ENCODE measurements around the gene NPPB.
A peak's percentile ranks its signal among the peaks of the same experiment; 100 is the strongest.
"Not testable (repeated sequence)": the region's sequence is repeated elsewhere in the genome, so short reads cannot be mapped to it uniquely, and the experiment has no call there.

Gene NPPB

DNA sequence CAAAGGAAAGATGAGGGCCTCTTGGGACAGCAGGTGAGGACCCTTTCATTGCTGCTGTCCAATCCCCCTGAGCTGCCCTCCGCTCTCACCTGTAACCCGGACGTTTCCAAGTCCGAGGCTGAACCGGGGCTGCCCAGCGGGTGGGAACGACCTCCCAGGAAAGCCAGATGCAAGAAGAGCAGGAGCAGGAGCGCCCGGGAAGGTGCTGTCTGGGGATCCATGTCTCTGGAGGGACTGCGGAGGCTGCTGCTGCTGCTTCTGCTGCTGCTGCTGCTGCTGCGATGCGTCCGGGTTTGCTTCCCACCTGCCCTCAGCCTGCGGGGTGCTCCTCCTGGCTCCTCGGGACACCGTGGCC is at the start of gene NPPB:
TSS of gene NPPB (minus strand) at position 333 of the 355 bp plus-strand sequence. CDS start at position 221, 112 bp downstream.
- no peak for DNase-seq

DNA sequence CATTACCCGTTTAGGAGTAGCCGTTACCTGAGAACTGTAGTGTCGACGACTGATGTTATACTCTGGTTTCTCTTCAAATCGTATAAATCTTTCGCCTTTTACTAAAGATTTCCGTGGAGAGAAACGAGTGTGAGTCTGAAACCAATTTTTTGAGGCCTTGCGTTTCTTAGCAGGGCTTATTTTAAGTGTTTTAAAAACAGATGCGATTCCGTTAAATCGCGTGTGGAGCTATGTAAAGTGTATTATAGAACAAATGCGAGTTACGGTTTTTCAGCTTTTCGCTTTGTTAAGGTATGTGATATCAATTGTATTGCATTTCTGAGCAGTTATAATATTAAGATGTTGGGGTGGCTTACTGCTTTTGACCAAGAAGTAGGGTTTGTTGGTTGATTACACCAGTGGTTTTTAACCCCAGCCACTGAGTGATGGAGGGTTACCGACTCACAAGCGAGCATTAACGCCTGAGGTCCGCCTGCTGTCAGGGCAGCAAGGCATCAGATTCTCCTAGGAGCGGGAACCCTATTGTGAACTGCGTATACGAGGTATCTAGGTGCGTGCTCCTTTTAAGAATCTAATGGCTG is 49.4 kb upstream of the NPPB start:
- peak; percentile 86 to 91 for DNase-seq

DNA sequence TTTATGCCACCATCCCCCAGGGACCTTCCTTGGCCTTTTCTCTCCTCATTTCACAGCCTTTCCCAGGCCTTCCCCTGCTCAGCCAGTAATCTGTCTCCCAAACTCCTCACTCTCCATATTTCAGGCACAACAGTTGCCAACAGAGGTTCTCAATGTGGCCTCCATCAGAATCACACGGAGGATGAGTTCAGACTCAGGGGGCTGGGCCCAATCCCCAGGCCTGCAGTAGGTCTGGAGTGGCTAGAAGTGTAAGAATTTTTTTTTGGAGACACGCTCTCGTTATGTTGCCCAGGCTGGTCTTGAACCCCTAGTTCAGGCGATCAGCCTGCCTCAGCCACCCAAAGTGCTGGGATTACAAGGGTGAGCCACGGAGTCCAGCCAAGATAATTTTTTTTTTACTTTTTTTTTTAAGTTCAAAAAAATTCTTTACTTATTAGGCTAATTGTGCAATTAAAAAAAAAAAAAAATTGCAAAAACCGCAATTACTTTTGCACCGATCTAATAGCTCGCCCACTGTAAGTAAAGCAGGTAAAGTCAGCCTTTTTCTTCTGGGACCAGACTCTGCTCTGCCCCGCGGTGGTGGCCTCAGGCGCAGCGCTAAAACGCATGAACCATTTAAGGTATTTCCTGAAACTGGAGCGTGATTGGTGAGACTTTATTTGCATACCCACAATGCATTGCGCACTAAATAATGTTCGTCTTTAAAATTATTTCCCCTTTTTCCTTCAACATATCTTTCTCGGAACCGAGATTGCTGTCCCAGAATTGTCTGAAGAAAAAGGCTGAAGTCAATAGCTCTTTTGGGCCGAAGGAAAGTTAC is 48.7 kb upstream of the NPPB start:
- DNase-seq = peak; percentile 96 to 97

DNA sequence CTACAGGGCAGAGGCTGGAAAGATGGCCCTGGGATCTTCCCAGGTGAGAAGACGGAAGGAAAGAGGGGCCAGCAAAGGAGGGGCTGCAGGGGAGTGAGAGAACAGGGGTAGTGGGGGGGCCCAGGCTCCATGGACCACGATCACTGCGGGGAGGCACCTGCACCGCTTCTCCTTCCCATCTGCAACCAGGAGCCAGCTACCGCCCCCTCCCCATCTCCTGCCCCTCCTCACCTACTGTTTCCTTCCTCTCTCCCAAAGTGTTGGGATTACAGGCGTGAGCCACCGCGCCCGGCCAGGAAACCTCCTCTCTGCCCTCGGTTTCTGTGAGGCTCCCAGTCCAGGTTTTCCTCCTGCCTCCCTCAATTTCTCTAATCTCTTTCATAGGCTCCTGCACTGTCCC is 48.1 kb upstream of the NPPB start:
- no peak for DNase-seq

DNA sequence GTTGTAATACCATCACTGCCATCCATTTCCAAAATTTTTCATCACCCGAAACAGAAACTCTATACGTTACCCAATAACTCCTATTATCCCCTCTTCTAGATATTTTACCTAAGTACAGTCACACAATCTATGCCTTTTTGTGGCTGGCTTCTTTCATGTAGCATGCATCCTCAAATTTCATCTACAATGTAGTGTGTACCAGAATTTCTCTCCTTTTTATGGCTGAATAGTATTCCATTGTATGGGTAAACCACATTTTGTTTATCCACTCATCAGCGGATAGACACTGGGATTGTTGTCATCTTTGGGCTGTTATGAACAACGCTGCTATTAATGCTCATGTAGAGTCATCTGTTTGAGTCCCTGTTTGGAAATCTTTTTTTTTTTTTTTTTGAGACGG is 46.2 kb upstream of the NPPB start:
- DNase-seq = no peak

DNA sequence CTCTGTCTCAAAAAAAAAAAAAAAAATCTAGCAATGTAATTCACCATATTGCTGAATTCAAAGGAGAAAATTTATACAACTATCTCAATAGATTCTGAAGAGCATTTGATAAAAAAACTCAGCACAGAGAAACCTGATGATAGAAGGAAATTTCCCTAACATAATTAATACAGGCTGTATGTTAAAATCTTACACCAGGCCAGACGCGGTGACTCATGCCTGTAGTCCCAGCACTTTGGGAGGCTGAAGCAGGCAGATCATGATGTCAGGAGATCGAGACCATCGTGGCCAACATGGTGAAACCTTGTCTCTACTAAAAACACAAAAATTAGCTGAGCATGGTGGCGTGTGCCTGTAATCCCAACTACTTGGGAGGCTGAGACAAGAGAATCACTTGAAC is 45.4 kb upstream of the NPPB start:
- DNase-seq = not testable (repeated sequence)

GRCh38 chr1:11903210-11903609 is 44.5 kb upstream of the NPPB start:
- no peak for DNase-seq

- DNase-seq = not testable (repeated sequence)
These were observed 42.7 kb upstream of the NPPB start for GRCh38 chr1:11901446-11901845.

GRCh38 chr1:11898831-11899467 is 40.2 kb upstream of the NPPB start:
- DNase-seq = no peak

DNA sequence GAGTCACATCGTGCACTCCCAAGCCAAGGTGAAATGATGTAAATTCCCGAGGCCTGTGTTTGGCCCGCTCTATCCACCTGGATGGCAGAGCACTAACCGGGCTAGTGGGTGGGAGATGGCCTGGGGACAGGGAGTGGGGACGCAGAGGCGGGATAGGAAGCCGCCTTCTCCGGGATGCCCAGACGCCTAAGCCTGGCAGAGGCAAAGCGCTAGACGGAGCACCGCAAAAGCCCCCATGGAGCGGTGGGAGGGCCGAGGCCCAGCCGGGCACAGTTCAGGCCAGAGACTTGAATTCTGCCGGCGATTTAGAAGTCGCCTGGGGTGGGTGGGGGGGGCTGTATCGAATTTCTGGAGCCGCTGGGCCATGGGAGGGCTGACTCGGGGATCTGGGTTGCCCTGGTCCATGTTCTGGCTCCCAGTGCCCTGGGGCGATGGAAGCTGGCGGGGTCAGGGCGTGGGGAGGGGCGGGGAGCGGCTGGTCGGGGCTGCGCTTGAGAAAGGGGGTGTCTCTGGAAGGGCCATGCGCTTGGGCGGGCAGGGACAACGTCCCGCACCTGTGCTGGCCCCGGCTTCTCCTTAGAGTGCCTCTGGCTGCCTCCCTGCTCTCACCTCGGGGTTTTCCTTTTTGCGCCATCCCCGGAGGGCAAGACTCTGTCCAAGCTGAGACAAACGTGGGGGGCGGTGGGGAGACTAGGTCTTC is 39.5 kb upstream of the NPPB start:
- no peak for DNase-seq

GRCh38 chr1:11894501-11894900 is 35.8 kb upstream of the NPPB start:
- DNase-seq = not testable (repeated sequence)

DNA sequence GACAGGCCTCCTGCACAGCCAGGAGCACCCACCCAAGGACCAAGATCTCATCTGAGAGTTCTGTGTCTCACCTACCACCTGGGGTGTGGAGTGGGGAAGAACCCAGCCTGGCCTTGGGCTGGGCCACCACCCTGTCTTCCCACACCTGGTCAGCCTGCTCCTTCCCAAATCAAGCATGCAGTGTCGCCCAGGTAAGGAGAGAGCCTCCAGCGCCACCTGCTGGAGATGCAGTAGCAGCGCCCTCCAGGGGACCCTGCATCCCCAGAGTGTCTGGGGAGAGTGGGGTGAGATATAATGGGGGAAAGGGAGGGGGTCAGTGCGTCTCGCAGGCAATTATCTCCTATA is 35.1 kb upstream of the NPPB start:
- DNase-seq = peak; percentile 68 to 72

GRCh38 chr1:11891433-11892186 is 32.9 kb upstream of the NPPB start:
- DNase-seq = no peak

GRCh38 chr1:11888877-11889208 is 30.1 kb upstream of the NPPB start:
- DNase-seq = no peak

- DNase-seq = no peak
These were observed 29.6 kb upstream of the NPPB start for GRCh38 chr1:11888206-11888876.

DNA sequence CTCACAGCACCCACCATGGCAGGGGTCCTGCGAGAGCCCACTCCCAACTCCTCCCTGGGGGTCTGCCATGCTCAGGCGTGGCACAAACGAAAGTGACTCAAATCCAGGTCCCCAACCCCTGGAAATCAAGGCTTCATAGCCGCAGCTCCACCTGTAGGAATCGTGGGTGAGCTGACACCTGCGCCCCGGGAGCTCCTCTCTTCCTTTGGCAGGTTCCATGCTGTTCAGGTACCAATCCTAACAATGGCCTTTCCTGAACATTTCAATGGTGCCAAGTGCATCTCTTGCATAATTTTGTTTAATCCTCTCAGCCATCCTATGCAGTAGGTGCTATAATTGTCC is 28.9 kb upstream of the NPPB start:
- DNase-seq = no peak

- no peak for DNase-seq
These were observed 28.4 kb upstream of the NPPB start for GRCh38 chr1:11886986-11887665.

DNA sequence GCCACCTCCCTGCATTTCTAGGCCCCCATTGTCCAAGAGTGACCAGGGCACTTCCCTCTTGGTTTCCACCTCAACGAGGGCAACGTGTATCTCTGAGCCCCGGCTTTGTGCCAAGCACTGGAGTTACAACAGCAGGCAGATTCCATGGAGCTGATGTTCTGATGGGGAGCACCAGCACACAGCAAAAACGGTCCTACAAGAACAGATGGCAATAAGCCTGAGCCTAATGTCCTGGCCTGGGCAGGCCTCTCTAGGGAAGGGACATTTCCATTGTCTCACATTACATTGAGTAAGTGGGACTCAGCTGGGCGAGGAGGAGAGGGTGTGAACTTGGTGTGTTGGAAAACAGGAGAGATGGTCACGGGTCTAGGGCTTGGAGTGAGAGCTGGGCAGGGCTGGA is 27.2 kb upstream of the NPPB start:
- DNase-seq = no peak

DNA sequence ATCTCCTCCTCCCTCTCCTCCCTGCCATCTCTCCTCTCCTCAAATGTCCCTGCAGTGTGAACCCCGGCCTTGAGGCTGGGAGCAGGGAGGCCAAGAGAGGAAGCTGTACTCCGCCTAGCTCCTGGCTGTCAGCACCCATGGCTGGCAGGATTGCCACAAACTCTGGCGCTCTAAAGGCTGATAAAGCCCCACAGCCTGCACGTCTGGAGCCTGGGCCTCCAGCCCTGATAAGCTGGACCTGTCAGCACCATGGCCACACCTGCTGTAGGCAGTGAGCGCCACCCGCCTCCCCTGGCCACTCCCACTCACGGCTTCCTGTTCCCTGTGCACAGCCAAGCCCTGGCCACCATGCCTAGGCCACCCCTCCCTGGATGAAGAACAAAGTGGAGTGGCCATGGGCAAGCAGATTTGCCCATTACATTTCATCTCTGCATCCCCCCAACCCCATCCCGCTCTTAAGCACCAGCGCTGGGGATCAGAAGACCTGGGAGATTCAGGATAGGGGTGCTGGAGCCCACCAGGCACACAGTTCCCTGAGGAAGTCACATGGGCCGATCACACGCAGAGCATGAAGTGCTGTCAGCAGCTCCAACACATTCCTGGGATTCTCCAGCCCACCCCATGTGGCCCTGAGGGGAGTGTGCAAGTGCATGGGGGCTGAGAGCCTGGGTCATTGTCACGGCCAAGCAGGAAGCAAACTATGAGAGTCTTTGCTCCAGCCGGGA is 24.2 kb upstream of the NPPB start:
- DNase-seq = no peak

DNA sequence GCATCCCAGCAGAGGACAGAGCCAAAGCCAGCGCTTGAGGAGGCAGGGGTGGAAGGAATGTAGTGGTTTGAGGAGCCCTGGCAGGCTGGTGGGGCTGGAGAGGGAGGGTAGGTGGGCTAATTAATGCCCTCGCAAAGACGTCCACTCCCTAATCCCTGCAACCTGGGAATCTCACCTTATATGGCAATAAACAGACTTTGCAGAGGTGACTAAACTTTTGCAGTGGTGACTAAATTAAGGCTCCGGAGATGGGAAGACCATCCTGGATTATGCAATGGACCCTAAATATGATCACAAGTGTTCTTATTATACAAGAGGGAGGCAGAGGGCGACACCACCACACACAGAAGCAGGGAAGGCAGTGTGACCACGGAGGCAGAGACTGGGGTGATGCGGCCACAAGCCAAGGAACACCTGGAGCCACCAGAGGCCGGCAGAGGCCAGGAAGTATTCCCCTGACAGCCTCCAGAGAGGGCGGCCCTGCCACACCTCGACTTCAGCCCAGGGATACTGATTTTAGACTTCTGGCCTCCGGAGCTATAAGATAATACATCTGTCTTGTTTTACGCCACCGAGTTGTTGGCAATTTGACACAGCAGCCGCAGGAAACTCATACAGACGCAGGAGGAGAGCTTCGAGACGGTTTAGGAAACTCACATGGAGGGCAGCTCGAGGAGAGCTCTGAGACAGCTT is 23.1 kb upstream of the NPPB start:
- DNase-seq = no peak
